Endothelial cell of umbilical vein (primary cell): Measurements from ENCODE around the gene AGGF1. TPM values are rescaled to one million over a fixed set of nuclear protein-coding genes. Genes with fewer than 3 reads are reported as not detected.

ENCODE experiments used
- BruUV-seq: library from RNA; stranded (reverse); fragments of 400-500 nt; replicated peaks from 2 replicates; lab custom pipeline; 2021; lab: Mats Ljungman, UMichigan
- CTCF ChIA-PET: fragments of 300-600, 350-600 bp; sonication (Branson Sonifier 250); formaldehyde crosslinking; loops from one replicate; lab custom pipeline; 2021; ENCODE audit warnings: antibody characterized with exemption, inconsistent platforms; lab: Charles Lee
- POLR2A ChIA-PET: fragments of 300-600, 350-600 bp; sonication (Branson Sonifier 250); formaldehyde crosslinking; loops from one replicate; lab custom pipeline; 2021; ENCODE audit warnings: antibody characterized with exemption, inconsistent platforms; lab: Charles Lee
- DNase-seq: peaks from one replicate; pipeline ENCODE4 v3.0.0-alpha.2; 2011; ENCODE audit warnings: low read depth, low spot score
- FAIRE-seq: peaks from 2 replicates; lab custom pipeline; 2011; peaks lifted over from hg19 to GRCh38; lab: Jason Lieb, UNC
- H2AFZ ChIP-seq: 2 replicates; pipeline ENCODE4 v1.6.0; 2012; ENCODE audit warnings: low read depth, low read length, control low read depth, inconsistent platforms
- H3K27ac ChIP-seq: 2 replicates; pipeline ENCODE4 v1.5.1; 2011; ENCODE audit warnings: low read depth, mild to moderate bottlenecking, control low read depth, low read length, moderate library complexity; ENCODE audit not compliant: insufficient read depth
- H3K27me3 ChIP-seq, 2 experiments: 2 replicates each; pipeline versions ENCODE4 v1.6.0 to v1.6.1; 2011; ENCODE audit warnings: low read length in 2 of 2, mixed read lengths in 1 of 2; ENCODE audit not compliant: control insufficient read depth in 2 of 2, insufficient read depth in 2 of 2
- H3K36me3 ChIP-seq, 2 experiments: 2 replicates in 1 of 2; 3 replicates in 1 of 2; pipeline ENCODE4 v1.5.1; 2011; ENCODE audit warnings: low read length in 2 of 2, mild to moderate bottlenecking in 1 of 2, moderate library complexity in 1 of 2; ENCODE audit not compliant: control insufficient read depth in 2 of 2, insufficient read depth in 2 of 2; ENCODE audit errors: extremely low read depth in 1 of 2
- H3K4me1 ChIP-seq: 3 replicates; pipeline ENCODE4 v1.5.1; 2011; ENCODE audit warnings: mild to moderate bottlenecking, low read length; ENCODE audit not compliant: control insufficient read depth, insufficient read depth; ENCODE audit errors: extremely low read depth
- H3K4me2 ChIP-seq: 2 replicates; pipeline ENCODE4 v1.6.1; 2011; ENCODE audit warnings: low read length, control low read depth, mixed read lengths; ENCODE audit not compliant: insufficient read depth
- H3K4me3 ChIP-seq, 3 experiments: fragments of 200-600 bp in 1 of 3; sonication (generic), shearing (Covaris generic) in 1 of 3; replicated peaks in 1 of 3; 2 replicates each; pipeline ENCODE4 v1.5.1; 2011 to 2016; ENCODE audit warnings: control low read depth in 3 of 3, low read length in 3 of 3, mild to moderate bottlenecking in 2 of 3, inconsistent platforms in 1 of 3, low read depth in 1 of 3, moderate library complexity in 1 of 3; ENCODE audit not compliant: insufficient read depth in 1 of 3
- H3K79me2 ChIP-seq: 2 replicates; pipeline ENCODE4 v1.6.0; 2012; ENCODE audit warnings: low read length, inconsistent platforms; ENCODE audit not compliant: control insufficient read depth, insufficient read depth
- H3K9ac ChIP-seq: replicated peaks from 2 replicates; pipeline ENCODE3; 2011; ENCODE audit warnings: low read length, control low read depth; ENCODE audit not compliant: insufficient read depth; ENCODE audit errors: extremely low read depth
- H3K9me1 ChIP-seq: replicated peaks from 3 replicates; pipeline ENCODE4 v1.6.0; 2011; ENCODE audit warnings: mild to moderate bottlenecking, low read length; ENCODE audit not compliant: control insufficient read depth, insufficient read depth; ENCODE audit errors: extremely low read depth
- H3K9me3 ChIP-seq: replicated peaks from 2 replicates; pipeline ENCODE4 v1.5.1; 2012; ENCODE audit warnings: low read length, inconsistent platforms; ENCODE audit not compliant: control insufficient read depth, insufficient read depth
- H4K20me1 ChIP-seq: replicated peaks from 2 replicates; pipeline ENCODE3; 2011; ENCODE audit warnings: mild to moderate bottlenecking, low read length; ENCODE audit not compliant: control insufficient read depth, insufficient read depth; ENCODE audit errors: extremely low read depth
- CTCF ChIP-seq, 2 donors: IDR thresholded peaks; 1 replicate in 1 of 2; 2 replicates in 1 of 2; pipeline ENCODE4 v1.5.1; 2011; ENCODE audit warnings: low read length in 2 of 2, mild to moderate bottlenecking in 2 of 2, moderate library complexity in 2 of 2, control low read depth in 1 of 2, inconsistent platforms in 1 of 2, low read depth in 1 of 2; ENCODE audit not compliant: insufficient read depth in 1 of 2; ENCODE audit errors: extremely low read depth in 1 of 2
- EZH2 ChIP-seq: IDR thresholded peaks from 2 replicates; pipeline ENCODE4 v1.6.1; 2012; ENCODE audit warnings: borderline replicate concordance, low read depth, mild to moderate bottlenecking, moderate library complexity, low read length, inconsistent platforms; ENCODE audit not compliant: severe bottlenecking
- FOS ChIP-seq: IDR thresholded peaks from 2 replicates; pipeline ENCODE4 v1.6.1; 2011; ENCODE audit warnings: mild to moderate bottlenecking, low read length, moderate library complexity, borderline replicate concordance; ENCODE audit not compliant: insufficient read depth
- GATA2 ChIP-seq: IDR thresholded peaks from 2 replicates; pipeline ENCODE4 v1.7.0; 2011; ENCODE audit warnings: low read depth, mild to moderate bottlenecking, moderate library complexity, mixed read lengths, low read length; ENCODE audit not compliant: insufficient read length, insufficient read depth
- JUN ChIP-seq: IDR thresholded peaks from 2 replicates; pipeline ENCODE4 v1.6.1; 2011; ENCODE audit warnings: borderline replicate concordance, low read depth; ENCODE audit not compliant: insufficient read length, insufficient read depth
- MAX ChIP-seq: IDR thresholded peaks from 2 replicates; pipeline ENCODE4 v1.6.1; 2011; ENCODE audit not compliant: insufficient read depth, insufficient read length
- MYC ChIP-seq: IDR thresholded peaks from one replicate; pipeline ENCODE4 v1.6.1; 2011; ENCODE audit warnings: mild to moderate bottlenecking, low read depth, low read length
- POLR2A ChIP-seq: IDR thresholded peaks from 2 replicates; pipeline ENCODE4 v1.6.1; 2012; ENCODE audit warnings: low read depth, mild to moderate bottlenecking, control low read depth, low read length
- POLR2AphosphoS5 ChIP-seq: IDR thresholded peaks from 2 replicates; pipeline ENCODE4 v1.6.1; 2012; ENCODE audit warnings: low read depth, mild to moderate bottlenecking, control low read depth, low read length, moderate library complexity; ENCODE audit not compliant: insufficient read depth
- dilution Hi-C: fragments of 300-500 bp; cut with MboI; formaldehyde crosslinking; loops from one replicate; pipeline ENCODE4 v1.15.0; 2019; ENCODE audit warnings: low sequenced_read_pairs; ENCODE audit not compliant: extremely low pct_ligation_motif_present
- intact Hi-C: fragments of 100-400 bp; cut with micrococcal nuclease; formaldehyde crosslinking; loops from one replicate; pipeline ENCODE4 v1.10.0; 2022
- polyA plus RNA-seq, 4 experiments: library from polyadenylated mRNA; depleted of rRNA in 3 of 4; stranded (reverse) in 3 of 4; unstranded in 1 of 4; fragments of >200 nt; gene quantifications; 2 replicates each; pipeline versions ENCODE4 v1.2.1 to v1.2.3, GENCODE V29; 2011 to 2012; ENCODE audit warnings: missing spikeins in 1 of 4
- total RNA-seq: library from RNA; stranded (reverse); gene quantifications from 2 replicates; pipeline ENCODE4 v1.2.3, GENCODE V29; 2021

The AGGF1 gene
- total and polyA plus RNA-seq, 2 donors (not counting 3 experiments of a cell fraction or from before 2014, with no cell fraction given), result 6.7 to 19.9 TPM

- no peak overlapping the region for H3K9ac ChIP-seq
- ChIA-PET POLR2A (no interaction called here), CTCF (no interaction called here)
- no peak overlapping the region for H3K4me2 ChIP-seq
- H3K79me2 ChIP-seq, result no peaks in the 10 kb centered on the region
- DNase-seq, result no peak
- H3K9me3 ChIP-seq, result no peaks in the 10 kb centered on the region
- peaks cover 0 to 2% of the 10 kb centered on the region in 2 experiments for H3K36me3 ChIP-seq
- TF ChIP-seq CTCF (IDR thresholded peaks at IDR 0.05; ENCODE audit: extremely low read depth in 1 of 2, insufficient read depth in 1 of 2, low read depth in 1 of 2, low read length in 2 of 2) (no peak), MYC (no peak), POLR2AphosphoS5 (no peak), JUN (no peak), MAX (no peak), EZH2 (no peak), GATA2 (no peak), POLR2A (no peak), FOS (no peak)
- H3K27me3 ChIP-seq, result no peaks in the 10 kb centered on the region
- intact Hi-C loops, result no loop called here
- H2AFZ ChIP-seq, result no peak overlapping the region
- H3K4me3 ChIP-seq, result no peak overlapping the region
- no peak for FAIRE-seq
- H4K20me1 ChIP-seq, result no peaks in the 10 kb centered on the region
- dilution Hi-C loops, result no loop called here
- no peaks in the 10 kb centered on the region for H3K9me1 ChIP-seq
- H3K4me1 ChIP-seq, result peaks cover 3% of the 10 kb centered on the region
- BruUV-seq, result no TSS peak
- no peak overlapping the region for H3K27ac ChIP-seq
These were observed 44.5 kb downstream of the AGGF1 start for GRCh38 chr5:77074745-77075144.
